AG09319 (cell line): ENCODE results near the gene TBC1D14.

ENCODE experiments used
- DNase-seq: peaks from one replicate; pipeline ENCODE4 v3.0.0-alpha.2; 2010; ENCODE audit warnings: low read depth; ENCODE audit errors: extremely low read depth
- TF ChIP-seq, protein P1 (sequence below): IDR thresholded peaks from 2 replicates; pipeline ENCODE4 v1.5.1; 2011; ENCODE audit warnings: low read depth, mild to moderate bottlenecking, inconsistent platforms, low read length, moderate library complexity

Gene TBC1D14

DNA sequence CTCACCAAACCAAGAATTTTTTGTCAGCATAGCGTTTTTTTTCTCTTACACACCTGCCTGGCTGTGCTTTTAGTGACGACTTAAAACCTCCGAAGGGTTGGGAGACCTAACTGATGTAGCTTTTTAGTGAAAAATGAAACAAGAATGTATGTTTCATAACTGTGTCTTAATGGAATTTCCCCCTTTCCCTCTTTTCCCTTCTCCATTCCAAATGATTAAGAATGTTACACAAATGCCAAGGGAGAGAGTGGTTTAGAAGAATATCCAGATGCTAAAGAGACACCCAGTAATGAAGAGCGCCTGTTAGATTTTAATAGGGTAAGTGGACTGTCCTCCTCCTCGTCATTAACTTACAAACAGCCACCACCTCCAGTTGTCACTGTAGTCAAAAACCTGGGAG is 33.2 kb upstream of the TBC1D14 start:
- TF ChIP-seq, protein P1, sequence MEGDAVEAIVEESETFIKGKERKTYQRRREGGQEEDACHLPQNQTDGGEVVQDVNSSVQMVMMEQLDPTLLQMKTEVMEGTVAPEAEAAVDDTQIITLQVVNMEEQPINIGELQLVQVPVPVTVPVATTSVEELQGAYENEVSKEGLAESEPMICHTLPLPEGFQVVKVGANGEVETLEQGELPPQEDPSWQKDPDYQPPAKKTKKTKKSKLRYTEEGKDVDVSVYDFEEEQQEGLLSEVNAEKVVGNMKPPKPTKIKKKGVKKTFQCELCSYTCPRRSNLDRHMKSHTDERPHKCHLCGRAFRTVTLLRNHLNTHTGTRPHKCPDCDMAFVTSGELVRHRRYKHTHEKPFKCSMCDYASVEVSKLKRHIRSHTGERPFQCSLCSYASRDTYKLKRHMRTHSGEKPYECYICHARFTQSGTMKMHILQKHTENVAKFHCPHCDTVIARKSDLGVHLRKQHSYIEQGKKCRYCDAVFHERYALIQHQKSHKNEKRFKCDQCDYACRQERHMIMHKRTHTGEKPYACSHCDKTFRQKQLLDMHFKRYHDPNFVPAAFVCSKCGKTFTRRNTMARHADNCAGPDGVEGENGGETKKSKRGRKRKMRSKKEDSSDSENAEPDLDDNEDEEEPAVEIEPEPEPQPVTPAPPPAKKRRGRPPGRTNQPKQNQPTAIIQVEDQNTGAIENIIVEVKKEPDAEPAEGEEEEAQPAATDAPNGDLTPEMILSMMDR, result no peak
- DNase-seq, result no peak

DNA sequence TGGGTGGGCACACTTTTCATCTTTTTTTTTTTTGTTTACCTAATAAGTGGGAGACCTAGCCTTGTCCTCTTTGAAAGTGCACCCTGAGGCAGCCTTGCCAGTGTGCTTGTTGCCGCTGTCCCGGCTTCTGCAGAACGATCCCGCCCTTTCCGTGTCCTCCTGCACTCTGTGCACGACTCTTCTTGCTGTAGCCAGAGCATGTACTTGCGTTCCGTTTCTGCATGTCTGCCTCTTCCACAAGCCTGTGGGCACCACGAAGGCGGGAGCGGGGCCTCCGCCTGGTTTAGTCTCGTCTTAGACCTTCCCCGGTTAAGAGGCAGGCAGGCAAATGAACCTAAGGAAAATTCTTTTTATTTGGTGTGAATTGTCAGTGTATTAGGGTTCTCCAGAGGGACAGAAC is 32.6 kb upstream of the TBC1D14 start:
- TF ChIP-seq, protein P1, result no peak
- no peak for DNase-seq

DNA sequence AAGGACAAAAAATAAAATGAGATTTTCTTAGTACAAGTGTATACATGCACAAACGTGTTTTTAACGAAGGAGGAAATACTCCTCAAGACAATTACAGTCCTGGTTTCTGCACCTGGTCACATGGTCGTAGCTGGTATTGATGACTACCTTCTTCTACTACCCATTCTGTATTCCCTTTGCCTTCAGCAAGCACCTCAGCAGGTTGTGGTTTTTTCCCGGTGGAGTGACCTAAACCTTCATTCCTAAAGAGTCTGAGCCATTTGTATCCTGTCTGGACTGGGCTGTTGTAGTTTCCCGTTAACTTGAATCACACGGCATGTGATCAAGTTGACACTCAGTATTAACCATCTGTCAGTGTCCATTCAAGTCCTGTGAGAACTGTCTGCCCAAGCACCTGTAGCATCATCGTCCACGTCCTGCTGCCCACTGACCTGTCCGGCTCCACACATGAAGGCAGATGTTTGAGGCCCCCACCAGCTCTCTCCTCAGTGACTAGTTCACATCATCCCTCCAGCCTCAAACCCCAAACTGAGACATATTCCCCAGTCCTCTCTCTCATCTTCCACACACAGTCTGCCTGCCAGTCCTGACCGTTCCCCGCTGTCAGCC is 31.1 kb upstream of the TBC1D14 start:
- no peak for DNase-seq
- TF ChIP-seq, protein P1, result no peak

DNA sequence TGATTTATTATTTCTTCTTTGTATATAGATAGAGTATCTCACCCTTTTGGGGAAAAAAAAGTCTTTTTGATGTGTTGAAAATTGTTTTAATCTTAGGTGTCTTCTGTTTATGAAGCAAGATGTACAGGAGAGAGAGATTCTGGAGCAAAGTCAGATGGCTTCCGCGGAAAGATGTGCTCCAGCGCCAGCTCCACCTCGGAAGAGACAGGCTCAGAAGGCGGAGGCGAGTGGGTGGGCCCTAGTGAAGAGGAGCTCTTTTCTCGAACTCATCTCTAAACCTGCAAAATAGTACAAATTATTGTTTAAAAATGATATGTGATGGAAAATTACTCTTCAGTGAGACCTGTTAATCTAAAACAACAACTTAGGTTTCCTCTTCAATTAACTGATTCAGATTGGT is 28.9 kb upstream of the TBC1D14 start:
- TF ChIP-seq, protein P1, result no peak
- no peak for DNase-seq

DNA sequence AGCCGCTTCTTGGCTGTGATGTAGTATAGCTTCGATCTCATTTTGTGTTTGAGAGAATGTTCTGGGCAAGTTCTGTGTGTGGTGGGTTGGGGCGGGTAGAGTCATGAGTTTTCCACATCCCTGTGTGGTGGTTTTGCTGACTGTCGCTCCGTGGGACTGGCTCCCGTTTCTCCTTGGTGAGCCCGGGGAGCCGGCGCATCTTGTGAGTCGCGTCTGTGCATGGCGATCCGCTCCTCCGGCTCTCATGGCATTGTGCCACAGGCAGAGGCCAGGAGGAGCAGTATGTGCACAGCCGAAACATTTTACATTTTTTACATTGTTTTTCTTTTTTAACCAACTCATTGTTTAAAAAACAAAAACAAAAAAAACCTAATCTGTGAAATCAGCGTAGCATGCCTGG is 27.7 kb upstream of the TBC1D14 start:
- TF ChIP-seq, protein P1, result no peak
- no peak for DNase-seq

DNA sequence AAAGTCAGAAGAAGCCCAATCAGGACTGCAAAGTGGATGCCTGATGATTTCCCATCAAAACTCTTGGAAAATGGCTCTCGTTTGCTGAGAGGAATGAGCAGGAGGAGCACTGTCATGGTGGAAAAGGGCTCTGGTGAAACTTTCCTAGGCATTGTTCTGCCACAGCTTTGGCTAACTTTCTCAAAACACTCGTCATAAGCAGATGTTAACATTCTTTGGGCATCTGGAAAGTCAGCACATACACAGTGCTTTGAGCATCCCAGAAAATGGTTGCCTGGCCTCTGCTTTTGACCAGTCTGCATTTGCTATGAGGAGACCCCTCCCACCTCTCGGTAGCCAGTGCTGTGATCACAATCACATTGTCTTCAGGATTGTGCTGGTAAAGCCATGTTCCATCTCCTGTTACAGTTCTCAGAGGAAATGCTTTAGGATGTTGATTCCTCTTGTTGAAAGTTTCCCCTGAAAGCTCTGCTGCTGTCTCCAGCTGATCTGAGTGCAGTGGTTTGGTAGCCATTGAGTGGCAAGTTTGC is 25.2 kb upstream of the TBC1D14 start:
- no peak for DNase-seq

DNA sequence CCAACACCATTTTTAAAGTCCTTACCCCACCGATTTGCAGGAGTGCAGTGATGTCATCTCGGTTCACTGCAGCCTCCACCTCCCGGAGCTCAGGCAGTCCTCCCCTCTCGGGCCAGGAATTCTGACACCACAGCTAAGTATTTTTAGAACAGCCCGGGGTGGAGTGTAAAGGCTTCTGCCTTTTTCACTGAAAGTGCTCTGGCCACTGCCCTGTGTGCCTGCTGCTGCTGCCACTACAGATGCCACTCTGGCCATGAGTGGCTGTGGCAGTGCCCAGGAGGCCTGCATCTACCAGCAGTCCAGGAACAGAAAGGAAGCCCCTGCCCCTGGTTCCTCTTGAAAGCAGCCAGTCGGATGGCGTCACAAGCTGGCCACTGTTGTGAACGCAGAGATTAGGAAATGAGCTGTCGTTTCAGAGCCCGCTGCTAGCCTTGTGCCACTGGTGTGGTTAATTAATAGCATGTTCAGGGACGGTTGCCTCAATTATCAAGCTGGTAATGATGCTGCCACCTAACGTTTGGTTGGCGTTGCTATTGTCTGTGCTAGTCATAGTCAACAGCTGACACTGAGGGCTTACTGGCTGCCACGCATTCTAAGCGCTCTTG is 23.6 kb upstream of the TBC1D14 start:
- no peak for DNase-seq
- TF ChIP-seq, protein P1, result peak; percentile 25

More for the DNA sequence above, 25.2 kb upstream of the TBC1D14 start:
- TF ChIP-seq, protein P1, result no peak
